Neural cell (in vitro differentiated cells): ENCODE measurements around the gene ATXN7L3. TPM values are rescaled to one million over a fixed set of nuclear protein-coding genes. Genes with fewer than 3 reads are reported as not detected.

Source experiments
- H2AFZ ChIP-seq: fragments of 200-600, 300-800 bp; sonication (generic), shearing (Covaris generic); 2 replicates; pipeline ENCODE4 v1.6.0; 2014; ENCODE audit warnings: low read depth, mild to moderate bottlenecking, antibody characterized with exemption, low read length, moderate library complexity
- H3F3A ChIP-seq: fragments of 200-600 bp; shearing (Covaris generic); 2 replicates; pipeline ENCODE4 v1.6.1; 2016; ENCODE audit warnings: mild to moderate bottlenecking, moderate library complexity, mixed read lengths, antibody characterized with exemption, low read length; ENCODE audit not compliant: insufficient read depth, poor library complexity, severe bottlenecking
- H3K27ac ChIP-seq: fragments of 200-600, 300-800 bp; sonication (generic), shearing (Covaris generic); 2 replicates; pipeline ENCODE4 v1.5.1; 2014; ENCODE audit warnings: mild to moderate bottlenecking, low read length, moderate library complexity
- H3K27me3 ChIP-seq: fragments of 300-800, 200-600 bp; sonication (generic), shearing (Covaris generic); 2 replicates; pipeline ENCODE4 v1.6.0; 2014; ENCODE audit warnings: mild to moderate bottlenecking, low read depth, low read length, moderate library complexity; ENCODE audit not compliant: insufficient read depth
- H3K36me3 ChIP-seq: fragments of 300-800, 200-600 bp; sonication (generic), shearing (Covaris generic); 2 replicates; pipeline ENCODE4 v1.5.1; 2014; ENCODE audit warnings: mild to moderate bottlenecking, antibody characterized with exemption, low read length, moderate library complexity; ENCODE audit not compliant: insufficient read depth
- H3K4me2 ChIP-seq: fragments of 300-800, 200-600 bp; sonication (generic), shearing (Covaris generic); 2 replicates; pipeline ENCODE4 v1.6.0; 2014; ENCODE audit warnings: mild to moderate bottlenecking, low read length
- H3K4me3 ChIP-seq: fragments of 300-800, 200-600 bp; sonication (generic), shearing (Covaris generic); 2 replicates; pipeline ENCODE4 v1.5.1; 2014; ENCODE audit warnings: mild to moderate bottlenecking, low read length, moderate library complexity
- H3K79me2 ChIP-seq: fragments of 200-600 bp; shearing (Covaris generic); replicated peaks from 2 replicates; pipeline ENCODE4 v1.6.0; 2014; ENCODE audit warnings: mild to moderate bottlenecking, low read length, moderate library complexity; ENCODE audit not compliant: insufficient read depth
- H3K9ac ChIP-seq: fragments of 300-800, 200-600 bp; sonication (generic), shearing (Covaris generic); 2 replicates; pipeline ENCODE4 v1.6.1; 2016; ENCODE audit warnings: mild to moderate bottlenecking, low read length, mixed read lengths
- H3K9me2 ChIP-seq: fragments of 200-600 bp; shearing (Covaris generic); 2 replicates; pipeline ENCODE4 v1.6.1; 2016; ENCODE audit warnings: mild to moderate bottlenecking, low read length, mixed read lengths; ENCODE audit not compliant: insufficient read depth
- H3K9me3 ChIP-seq: fragments of 200-600, 300-800 bp; sonication (generic), shearing (Covaris generic); 2 replicates; pipeline ENCODE4 v1.6.1; 2016; ENCODE audit warnings: mild to moderate bottlenecking, mixed run types, low read length, moderate library complexity, mixed read lengths
- H4K20me1 ChIP-seq: fragments of 200-600 bp; shearing (Covaris generic); 2 replicates; pipeline ENCODE4 v1.6.1; 2016; ENCODE audit warnings: mild to moderate bottlenecking, mixed run types; ENCODE audit not compliant: insufficient read depth
- CTCF ChIP-seq: fragments of 450-650 bp; IDR thresholded peaks from 2 replicates; pipeline ENCODE4 v1.5.1; 2014; ENCODE audit warnings: antibody characterized with exemption, mild to moderate bottlenecking, moderate library complexity; ENCODE audit not compliant: poor library complexity, severe bottlenecking
- EP300 ChIP-seq: fragments of 450-650 bp; conservative IDR thresholded peaks from 2 replicates; pipeline ENCODE4 v1.6.1; 2014; ENCODE audit warnings: antibody characterized with exemption, mild to moderate bottlenecking, moderate library complexity; ENCODE audit not compliant: poor library complexity, severe bottlenecking
- EZH2 ChIP-seq: fragments of 200-600, 300-800 bp; shearing (Covaris generic), sonication (generic); IDR thresholded peaks from 2 replicates; pipeline ENCODE4 v1.6.1; 2014; ENCODE audit warnings: antibody characterized with exemption, low read length, borderline replicate concordance, mild to moderate bottlenecking; ENCODE audit not compliant: insufficient read depth, poor library complexity, severe bottlenecking
- MXI1 ChIP-seq: fragments of 450-650 bp; conservative IDR thresholded peaks from 2 replicates; pipeline ENCODE4 v1.6.1; 2014; ENCODE audit warnings: antibody characterized with exemption, mild to moderate bottlenecking; ENCODE audit not compliant: poor library complexity, severe bottlenecking
- POLR2AphosphoS5 ChIP-seq: IDR thresholded peaks from 2 replicates; pipeline ENCODE4 v1.6.1; 2012
- RAD21 ChIP-seq: fragments of 450-650 bp; conservative IDR thresholded peaks from 2 replicates; pipeline ENCODE4 v1.6.1; 2014; ENCODE audit warnings: antibody characterized with exemption, mild to moderate bottlenecking, moderate library complexity
- REST ChIP-seq: IDR thresholded peaks from 2 replicates; pipeline ENCODE4 v1.6.1; 2012; ENCODE audit warnings: borderline replicate concordance
- SMC3 ChIP-seq: fragments of 450-650 bp; conservative IDR thresholded peaks from 2 replicates; pipeline ENCODE4 v1.6.1; 2014; ENCODE audit warnings: antibody characterized with exemption, mild to moderate bottlenecking, moderate library complexity; ENCODE audit not compliant: poor library complexity
- TAF1 ChIP-seq: IDR thresholded peaks from 2 replicates; pipeline ENCODE4 v1.6.1; 2012; ENCODE audit warnings: low read depth
- polyA plus RNA-seq: library from polyadenylated mRNA; depleted of rRNA; stranded (reverse); fragments of >200 nt; gene quantifications from 2 replicates; pipeline ENCODE4 v1.2.3, GENCODE V29; 2014

ATXN7L3 gene
- polyA plus RNA-seq, 1 donor from 2014 or later, result 97.2 TPM

- Histone ChIP-seq H4K20me1 (peaks cover under 1% of the 10 kb centered on the region), H3K36me3 (peaks cover 7% of the 10 kb centered on the region), H3K79me2 (no peaks in the 10 kb centered on the region), H2AFZ (no peak overlapping the region), H3K4me2 (no peak overlapping the region), H3K27ac (no peak overlapping the region), H3F3A (no peaks in the 10 kb centered on the region), H3K4me3 (no peak overlapping the region), H3K9me3 (no peaks in the 10 kb centered on the region), H3K27me3 (no peaks in the 10 kb centered on the region), H3K9ac (no peak overlapping the region), H3K9me2 (no peaks in the 10 kb centered on the region)
- TF ChIP-seq REST (no peak), MXI1 (no peak), SMC3 (no peak), CTCF (no peak), EZH2 (no peak), TAF1 (no peak), RAD21 (no peak), POLR2AphosphoS5 (no peak), EP300 (no peak)
These were observed 10.2 kb upstream of the ATXN7L3 start for GRCh38 chr17:44209786-44210341.

GRCh38 chr17:44207743-44208142 is 8.1 kb upstream of the ATXN7L3 start:
- H3K27me3 ChIP-seq, result no peaks in the 10 kb centered on the region
- no peak overlapping the region for H3K4me2 ChIP-seq
- H4K20me1 ChIP-seq, result no peaks in the 10 kb centered on the region
- H3F3A ChIP-seq, result no peaks in the 10 kb centered on the region
- no peaks in the 10 kb centered on the region for H3K79me2 ChIP-seq
- no peak overlapping the region for H2AFZ ChIP-seq
- TF ChIP-seq RAD21 (no peak), MXI1 (no peak)
- no peak overlapping the region for H3K27ac ChIP-seq
- no peaks in the 10 kb centered on the region for H3K36me3 ChIP-seq
- H3K9me2 ChIP-seq, result no peaks in the 10 kb centered on the region
- no peak overlapping the region for H3K9ac ChIP-seq
- no peak overlapping the region for H3K4me3 ChIP-seq
- no peaks in the 10 kb centered on the region for H3K9me3 ChIP-seq

DNA sequence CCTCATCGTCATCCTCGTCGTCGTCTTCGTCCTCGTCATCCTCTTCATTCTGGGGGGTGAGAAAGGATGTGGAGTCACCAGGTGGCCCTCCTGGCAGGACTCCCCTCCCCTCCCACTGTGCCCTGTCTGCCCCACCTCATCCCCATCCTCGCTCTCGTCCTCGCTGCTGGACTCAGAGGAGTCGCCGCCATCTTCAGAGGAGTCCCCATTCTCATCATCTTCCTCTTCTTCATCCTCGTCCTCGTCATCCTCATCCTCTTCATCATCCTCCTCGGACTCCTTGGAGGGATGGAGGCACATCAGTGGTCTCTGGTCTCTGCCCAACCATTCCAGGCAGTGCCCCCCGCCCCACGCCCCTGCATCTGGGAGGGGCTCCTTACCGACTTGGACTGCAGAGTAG is 7.6 kb upstream of the ATXN7L3 start:
- no peak overlapping the region for H2AFZ ChIP-seq
- H3K4me2 ChIP-seq, result no peak overlapping the region
- no peaks in the 10 kb centered on the region for H3K36me3 ChIP-seq
- TF ChIP-seq RAD21, result no peak
- no peak for TF ChIP-seq REST
- no peak for TF ChIP-seq TAF1
- no peak for TF ChIP-seq SMC3
- no peak for TF ChIP-seq EP300
- no peak for TF ChIP-seq MXI1
- no peak for TF ChIP-seq CTCF
- no peak for TF ChIP-seq POLR2AphosphoS5
- no peak for TF ChIP-seq EZH2
- H3K9ac ChIP-seq, result no peak overlapping the region
- no peaks in the 10 kb centered on the region for H3F3A ChIP-seq
- no peaks in the 10 kb centered on the region for H3K79me2 ChIP-seq
- H3K27ac ChIP-seq, result no peak overlapping the region
- no peak overlapping the region for H3K4me3 ChIP-seq
- no peaks in the 10 kb centered on the region for H3K9me2 ChIP-seq
- H3K9me3 ChIP-seq, result no peaks in the 10 kb centered on the region
- no peaks in the 10 kb centered on the region for H4K20me1 ChIP-seq
- no peaks in the 10 kb centered on the region for H3K27me3 ChIP-seq
